C4-2B (cell line): ENCODE data around the gene CLEC16A.
"Not testable (repeated sequence)": the region's sequence is repeated elsewhere in the genome, so short reads cannot be mapped to it uniquely, and the experiment has no call there.

Experiments
- H3K27ac ChIP-seq: fragments of 450-650 bp; 2 replicates; pipeline ENCODE4 v1.5.1; 2017
- ZFX ChIP-seq: fragments of 450-650 bp; IDR thresholded peaks from 2 replicates; pipeline ENCODE4 v1.6.1; 2017
- TF ChIP-seq, protein P1 (sequence below): fragments of 450-650 bp; conservative IDR thresholded peaks from 2 replicates; pipeline ENCODE4 v1.5.1; 2017; ENCODE audit warnings: mild to moderate bottlenecking

CLEC16A gene

DNA sequence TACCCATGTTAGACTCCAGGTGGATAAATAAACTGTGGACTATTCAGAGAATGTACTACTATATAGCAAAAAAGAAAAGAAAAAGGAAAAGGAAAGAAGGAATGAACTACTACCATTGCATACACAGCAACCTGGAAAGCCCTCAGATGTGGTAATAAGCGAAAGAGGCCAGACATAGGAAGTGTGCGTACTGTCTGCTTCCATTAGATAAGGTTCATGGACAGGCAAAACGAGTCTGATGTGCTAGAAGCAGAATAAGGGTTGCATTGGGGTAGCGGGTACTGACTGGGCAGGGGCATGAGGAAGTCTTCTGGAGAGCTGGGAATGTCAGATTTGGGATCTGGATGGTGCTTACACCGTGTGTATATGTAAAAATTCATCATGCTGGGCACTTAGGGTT is 21.8 kb downstream of the CLEC16A start:
- no peak overlapping the region for H3K27ac ChIP-seq

DNA sequence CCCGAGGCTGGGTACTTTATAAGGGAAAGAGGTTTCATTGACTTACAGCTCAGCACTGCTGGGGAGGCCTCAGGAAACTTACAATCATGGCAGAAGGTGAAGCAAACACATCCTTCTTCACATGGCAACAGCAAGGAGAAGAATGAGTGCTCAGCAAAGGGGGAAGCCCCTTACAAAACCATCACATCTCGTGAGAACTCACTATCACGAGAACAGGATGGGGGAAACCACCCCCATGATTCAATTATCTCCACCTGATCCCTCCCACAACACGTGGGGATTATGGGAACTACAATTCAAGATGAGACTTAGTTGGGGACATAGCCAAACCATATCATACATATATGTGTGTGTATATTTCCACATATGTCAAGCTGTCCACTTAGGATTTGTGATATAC is 22.2 kb downstream of the CLEC16A start:
- H3K27ac ChIP-seq, result not testable (repeated sequence)

More for the DNA sequence above, 21.8 kb downstream of the CLEC16A start:
- TF ChIP-seq ZFX, result no peak
- TF ChIP-seq, protein P1, sequence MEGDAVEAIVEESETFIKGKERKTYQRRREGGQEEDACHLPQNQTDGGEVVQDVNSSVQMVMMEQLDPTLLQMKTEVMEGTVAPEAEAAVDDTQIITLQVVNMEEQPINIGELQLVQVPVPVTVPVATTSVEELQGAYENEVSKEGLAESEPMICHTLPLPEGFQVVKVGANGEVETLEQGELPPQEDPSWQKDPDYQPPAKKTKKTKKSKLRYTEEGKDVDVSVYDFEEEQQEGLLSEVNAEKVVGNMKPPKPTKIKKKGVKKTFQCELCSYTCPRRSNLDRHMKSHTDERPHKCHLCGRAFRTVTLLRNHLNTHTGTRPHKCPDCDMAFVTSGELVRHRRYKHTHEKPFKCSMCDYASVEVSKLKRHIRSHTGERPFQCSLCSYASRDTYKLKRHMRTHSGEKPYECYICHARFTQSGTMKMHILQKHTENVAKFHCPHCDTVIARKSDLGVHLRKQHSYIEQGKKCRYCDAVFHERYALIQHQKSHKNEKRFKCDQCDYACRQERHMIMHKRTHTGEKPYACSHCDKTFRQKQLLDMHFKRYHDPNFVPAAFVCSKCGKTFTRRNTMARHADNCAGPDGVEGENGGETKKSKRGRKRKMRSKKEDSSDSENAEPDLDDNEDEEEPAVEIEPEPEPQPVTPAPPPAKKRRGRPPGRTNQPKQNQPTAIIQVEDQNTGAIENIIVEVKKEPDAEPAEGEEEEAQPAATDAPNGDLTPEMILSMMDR, result no peak

GRCh38 chr16:10967986-10968385 is 23.6 kb downstream of the CLEC16A start:
- no peak overlapping the region for H3K27ac ChIP-seq
- no peak for TF ChIP-seq ZFX
- TF ChIP-seq, protein P1, result no peak

- no peak overlapping the region for H3K27ac ChIP-seq
- TF ChIP-seq ZFX, result no peak
- TF ChIP-seq, protein P1, result no peak
Measured at GRCh38 chr16:10968498-10968897, 24.1 kb downstream of the CLEC16A start.

DNA sequence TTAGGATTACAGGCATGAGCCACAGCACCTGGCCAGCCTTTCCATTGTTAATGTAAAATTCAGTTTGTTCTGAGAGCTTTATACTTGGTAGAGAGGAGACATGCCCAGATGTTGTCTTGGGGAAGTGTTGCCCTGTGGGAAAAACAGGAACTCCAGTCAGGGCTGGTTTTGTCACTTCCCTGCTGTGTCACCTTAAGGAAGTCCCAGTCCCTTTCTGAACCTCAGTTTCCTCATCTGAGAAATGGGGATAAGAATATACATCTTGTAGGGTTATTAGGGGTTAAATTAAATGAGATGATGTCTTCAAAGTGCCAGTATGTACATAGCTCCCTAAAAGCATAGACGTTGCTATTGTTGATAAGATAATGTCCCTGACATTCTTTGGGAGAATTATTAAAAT is 25.3 kb downstream of the CLEC16A start:
- no peak for TF ChIP-seq ZFX
- TF ChIP-seq, protein P1, result no peak
- no peak overlapping the region for H3K27ac ChIP-seq

GRCh38 chr16:10970065-10970464 is 25.7 kb downstream of the CLEC16A start:
- TF ChIP-seq ZFX, result no peak
- TF ChIP-seq, protein P1, result no peak
- no peak overlapping the region for H3K27ac ChIP-seq

DNA sequence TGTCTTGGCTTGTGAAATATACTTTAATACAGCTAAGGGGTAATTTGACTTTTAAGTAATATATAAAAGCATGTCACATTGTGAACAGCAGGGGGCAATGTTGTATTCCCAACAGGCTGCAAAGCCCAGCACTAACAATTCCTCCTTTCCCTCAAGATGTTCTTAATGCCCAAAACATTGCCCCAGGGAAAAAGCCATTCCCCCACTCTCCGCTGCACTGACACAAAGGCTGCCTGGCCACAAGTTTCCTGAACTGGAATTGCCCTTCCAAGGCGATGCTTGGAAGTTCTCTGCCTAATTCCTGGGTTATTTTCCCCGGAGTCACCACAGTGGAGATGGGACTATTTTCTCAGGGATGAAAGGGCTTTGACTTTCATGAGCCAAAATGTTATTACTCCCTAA is 27.2 kb downstream of the CLEC16A start:
- H3K27ac ChIP-seq, result no peak overlapping the region

More for the DNA sequence above, 27.2 kb downstream of the CLEC16A start:
- TF ChIP-seq, protein P1, result peak; percentile 89
- TF ChIP-seq ZFX, result no peak
